HG03025 (cell line): ENCODE data around the gene MTG1.
"Not testable (repeated sequence)": the region's sequence is repeated elsewhere in the genome, so short reads cannot be mapped to it uniquely, and the experiment has no call there.

Experiments used
- ATAC-seq: cut with Tn5 transposase; IDR thresholded peaks from one replicate; pipeline ENCODE4 v1.9.1; 2021; ENCODE audit warnings: mild to moderate bottlenecking, moderate library complexity; ENCODE audit not compliant: unreplicated experiment, low FRiP score

The MTG1 gene

DNA sequence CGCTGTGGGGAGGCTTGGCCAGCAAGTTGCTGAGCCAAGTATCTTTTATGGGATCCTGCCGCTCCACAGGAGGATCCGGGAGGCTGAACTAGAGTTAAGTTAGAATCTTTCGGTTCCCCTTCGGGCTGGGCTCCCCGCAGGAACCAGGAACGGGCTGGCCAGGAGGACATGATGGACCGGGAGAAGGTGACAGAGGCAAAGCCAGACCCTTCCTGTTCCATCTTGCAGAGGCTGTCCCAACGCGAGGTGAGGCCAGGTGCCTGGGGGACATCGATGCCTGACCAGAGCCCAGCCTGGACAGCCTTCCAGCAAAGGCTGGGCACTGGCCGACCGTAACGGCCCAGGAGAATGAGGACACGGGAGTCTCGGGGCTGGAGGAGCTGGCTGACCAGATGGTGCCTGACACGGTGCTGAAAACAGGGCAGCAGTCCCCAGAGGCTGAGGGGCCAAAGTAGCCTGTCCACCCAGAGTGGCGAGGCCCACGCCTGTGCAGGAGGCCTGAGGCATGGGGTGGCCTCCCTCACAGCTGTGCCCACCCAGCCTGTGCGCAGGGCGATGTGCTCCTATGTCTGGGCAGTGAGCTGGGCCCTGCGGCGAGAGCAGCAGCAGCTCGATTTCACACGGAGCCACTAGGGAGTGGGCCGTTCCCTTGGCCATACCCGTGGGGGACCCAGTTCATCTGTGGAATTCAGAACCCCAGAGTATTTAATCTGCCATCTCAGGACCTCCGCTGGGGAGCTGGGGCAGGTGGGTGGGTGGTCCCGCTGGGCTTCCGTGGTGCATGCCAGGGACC is 16.7 kb upstream of the MTG1 start:
- ATAC-seq = no peak

DNA sequence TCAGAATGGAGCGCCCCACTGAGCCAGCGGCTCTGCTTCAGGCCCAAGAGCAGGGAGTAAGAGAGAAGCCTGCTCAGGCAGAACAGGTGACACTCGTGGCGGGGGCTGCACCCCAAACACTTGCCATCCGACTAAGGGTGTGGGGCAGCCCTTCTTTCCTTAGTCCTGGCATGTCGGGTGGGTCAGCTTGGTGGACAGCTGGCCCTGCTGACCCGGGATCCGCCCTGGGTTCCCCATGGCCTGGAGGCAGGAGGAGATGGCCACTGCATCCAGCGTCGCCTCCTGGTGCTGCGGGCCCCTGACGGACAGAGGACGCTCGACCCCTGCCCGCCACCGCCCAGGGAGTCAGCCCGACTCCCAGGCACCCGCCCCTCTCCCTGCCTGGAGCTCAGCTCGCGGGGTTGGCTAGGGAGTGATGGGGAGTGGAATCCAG is 16.1 kb upstream of the MTG1 start:
- no peak for ATAC-seq

DNA sequence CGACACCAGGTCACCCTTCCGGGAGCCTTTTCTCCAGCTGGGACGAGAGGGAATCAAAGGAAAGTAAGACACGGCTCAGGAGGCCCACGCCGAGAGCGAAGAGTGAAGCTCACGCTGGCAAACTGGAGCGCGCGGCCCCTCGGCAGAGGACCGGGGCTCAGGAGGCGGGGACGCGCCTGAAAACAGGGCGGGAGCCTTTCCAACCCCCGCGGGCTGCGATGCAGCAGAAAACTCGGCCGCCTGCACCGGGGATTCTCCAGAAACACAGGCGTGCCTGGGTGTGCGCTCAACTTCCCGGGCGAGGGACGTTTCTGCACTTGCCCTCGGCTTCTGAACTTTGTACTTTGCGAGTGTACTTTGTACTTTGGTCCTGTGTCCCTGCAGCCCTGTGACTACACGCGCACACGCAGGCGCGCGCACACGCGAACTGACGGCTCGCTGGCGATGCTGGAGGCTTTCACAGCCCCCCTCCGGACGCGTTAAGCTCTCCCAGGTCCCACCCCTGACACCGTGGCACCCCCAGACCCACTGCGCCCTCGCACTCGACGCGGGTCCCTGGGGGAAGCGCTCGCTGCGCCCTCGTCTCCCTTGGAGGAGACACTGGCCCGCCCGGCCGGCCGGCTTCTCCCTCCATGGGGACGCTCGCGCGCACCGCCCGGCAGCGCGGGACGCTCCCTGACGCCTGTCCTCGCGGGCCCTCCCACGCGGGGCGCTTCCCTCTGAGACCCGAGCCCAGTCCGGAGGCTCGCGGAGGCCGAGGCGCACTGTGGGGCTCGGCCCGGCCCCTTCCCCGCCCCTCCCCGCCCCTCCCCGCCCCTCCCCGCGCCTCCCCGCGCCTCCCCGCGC is 15.5 kb upstream of the MTG1 start:
- peak; percentile 34 for ATAC-seq

DNA sequence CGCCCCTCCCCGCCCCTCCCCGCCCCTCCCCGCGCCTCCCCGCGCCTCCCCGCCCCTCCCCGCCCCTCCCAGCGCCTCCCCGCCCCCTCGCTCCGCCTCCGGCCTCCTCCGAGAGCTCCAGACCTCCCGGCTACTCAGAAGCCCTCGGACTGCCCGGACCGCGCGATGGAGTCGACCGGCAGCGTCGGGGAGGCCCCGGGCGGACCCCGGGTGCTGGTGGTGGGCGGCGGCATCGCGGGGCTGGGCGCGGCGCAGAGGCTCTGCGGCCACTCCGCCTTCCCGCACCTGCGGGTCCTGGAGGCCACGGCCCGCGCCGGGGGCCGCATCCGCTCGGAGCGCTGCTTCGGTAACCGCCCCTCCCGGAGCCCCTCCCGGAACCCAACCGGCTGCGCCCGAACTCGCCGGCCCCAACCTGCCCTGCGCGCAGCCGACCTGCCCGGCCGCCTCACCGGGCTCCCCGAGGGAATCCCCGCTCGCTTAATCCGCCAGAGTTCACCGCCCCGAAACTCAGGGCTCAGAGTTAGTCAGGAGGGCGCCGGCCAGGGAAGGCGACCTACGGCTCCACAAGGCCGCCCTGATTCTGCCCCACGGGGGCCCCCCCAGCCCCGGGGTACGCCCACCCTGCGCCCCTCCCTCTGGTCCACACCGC is 14.7 kb upstream of the MTG1 start, which contains the start of gene PAOX:
Gene PAOX, plus strand, starts transcription at position 111 of the 649 bp plus-strand sequence. Its CDS starts 55 bp downstream, at position 166.
- peak; percentile 48 for ATAC-seq

DNA sequence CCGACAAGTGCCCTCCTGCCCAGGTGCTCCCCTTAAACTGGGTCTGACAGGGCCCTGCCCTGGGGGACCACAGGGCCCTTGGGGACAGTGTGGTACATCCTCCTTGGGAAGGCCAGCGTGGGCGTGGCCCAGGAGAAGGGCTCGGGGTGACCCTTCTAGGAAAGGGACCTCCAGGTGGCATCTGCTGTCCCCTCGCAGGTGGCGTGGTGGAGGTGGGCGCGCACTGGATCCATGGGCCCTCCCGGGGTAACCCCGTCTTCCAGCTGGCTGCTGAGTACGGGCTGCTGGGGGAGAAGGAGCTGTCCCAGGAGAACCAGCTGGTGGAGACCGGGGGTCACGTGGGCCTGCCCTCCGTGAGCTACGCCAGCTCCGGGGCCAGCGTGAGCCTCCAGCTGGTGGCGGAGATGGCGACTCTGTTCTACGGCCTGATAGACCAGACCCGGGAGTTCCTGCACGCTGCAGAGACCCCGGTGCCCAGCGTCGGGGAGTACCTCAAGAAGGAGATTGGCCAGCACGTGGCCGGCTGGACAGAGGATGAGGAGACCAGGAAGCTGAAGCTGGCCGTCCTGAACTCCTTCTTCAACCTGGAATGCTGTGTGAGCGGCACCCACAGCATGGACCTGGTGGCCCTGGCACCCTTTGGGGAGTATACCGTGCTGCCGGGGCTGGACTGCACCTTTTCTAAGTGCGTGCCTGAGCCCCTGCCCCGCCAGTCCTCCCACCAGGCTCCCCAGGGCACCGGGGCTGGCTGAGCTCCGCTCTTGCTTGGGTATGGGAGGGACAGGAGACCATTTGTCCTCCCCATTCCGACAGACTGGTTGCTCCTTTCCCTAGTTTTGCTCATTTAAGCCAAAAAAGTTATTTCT is 13.9 kb upstream of the MTG1 start:
- ATAC-seq = peak; percentile 7

DNA sequence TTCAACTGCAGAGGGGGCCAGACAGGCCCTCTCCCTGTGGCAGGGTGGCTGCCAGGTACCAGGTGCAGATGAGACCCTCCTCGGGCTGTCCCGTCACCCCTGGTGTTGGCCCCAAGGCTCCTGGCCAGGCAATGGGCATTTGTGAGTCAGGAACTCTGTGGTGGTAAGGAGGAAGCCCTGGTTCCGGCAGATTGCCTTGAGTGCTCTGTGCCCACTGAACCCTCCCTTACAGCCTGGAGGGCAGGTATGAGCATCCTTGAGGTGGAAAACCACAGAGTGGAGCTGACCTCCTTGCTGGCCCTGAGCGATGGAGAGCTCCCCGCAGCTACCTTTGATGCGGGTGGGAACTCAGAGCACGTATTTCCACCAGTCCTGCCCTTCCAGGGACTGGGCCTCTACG is 12.9 kb upstream of the MTG1 start:
- ATAC-seq = no peak

DNA sequence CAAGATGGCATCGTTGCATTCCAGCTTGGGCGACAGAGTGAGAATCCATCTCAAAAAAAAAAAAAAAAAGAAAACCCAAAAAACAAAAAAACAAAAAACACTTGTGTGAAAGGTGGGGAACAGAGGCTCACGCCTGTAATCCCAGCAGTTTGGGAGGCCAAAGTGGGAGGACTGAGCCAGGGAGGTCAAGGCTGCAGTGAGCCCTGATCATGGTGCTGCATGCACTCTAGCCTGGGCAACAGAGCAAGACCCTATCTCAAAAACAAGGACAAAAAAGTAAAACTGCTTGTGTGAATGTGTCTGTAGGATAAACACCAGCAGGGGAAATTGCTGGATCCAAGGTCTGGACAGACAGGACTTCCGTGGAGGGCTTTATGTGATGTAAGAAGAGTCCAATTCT is 10.4 kb upstream of the MTG1 start:
- ATAC-seq = no peak

DNA sequence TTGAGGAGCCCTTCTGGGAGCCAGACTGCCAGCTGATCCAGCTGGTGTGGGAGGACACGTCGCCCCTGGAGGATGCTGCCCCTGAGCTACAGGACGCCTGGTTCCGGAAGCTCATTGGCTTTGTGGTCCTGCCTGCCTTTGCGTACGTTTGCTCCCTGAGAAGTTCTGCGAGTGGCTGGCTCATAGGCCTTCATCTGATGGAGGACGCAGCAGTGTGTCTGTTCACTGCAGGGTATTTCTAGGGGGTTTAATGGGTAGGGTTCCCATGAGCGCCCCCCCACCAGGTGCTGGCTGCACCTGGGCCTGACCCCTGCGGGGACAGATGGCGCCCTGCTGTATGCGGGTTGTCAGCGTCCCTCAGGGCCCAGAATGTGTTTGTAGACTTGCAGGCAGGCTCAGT is 9.9 kb upstream of the MTG1 start:
- ATAC-seq = no peak

DNA sequence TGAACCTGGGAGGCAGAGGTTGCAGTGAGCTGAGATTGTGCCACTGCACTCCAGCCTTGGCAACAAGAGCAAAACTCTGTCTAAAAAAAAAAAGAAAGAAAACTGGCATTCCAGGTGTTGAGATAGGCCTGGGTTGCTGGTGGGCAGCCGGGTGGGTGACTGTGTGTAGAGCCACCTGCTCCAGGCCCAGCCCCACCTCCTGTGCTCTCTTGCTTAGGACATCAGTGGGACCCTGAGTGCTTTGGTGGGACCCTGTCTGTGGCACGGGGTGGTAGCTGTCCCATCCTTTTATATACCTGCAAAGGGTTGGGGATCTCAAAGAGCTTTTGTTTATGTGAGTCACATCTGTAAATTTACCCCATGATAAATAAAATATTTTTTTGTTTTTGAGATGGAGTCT is 8.7 kb upstream of the MTG1 start:
- no peak for ATAC-seq

DNA sequence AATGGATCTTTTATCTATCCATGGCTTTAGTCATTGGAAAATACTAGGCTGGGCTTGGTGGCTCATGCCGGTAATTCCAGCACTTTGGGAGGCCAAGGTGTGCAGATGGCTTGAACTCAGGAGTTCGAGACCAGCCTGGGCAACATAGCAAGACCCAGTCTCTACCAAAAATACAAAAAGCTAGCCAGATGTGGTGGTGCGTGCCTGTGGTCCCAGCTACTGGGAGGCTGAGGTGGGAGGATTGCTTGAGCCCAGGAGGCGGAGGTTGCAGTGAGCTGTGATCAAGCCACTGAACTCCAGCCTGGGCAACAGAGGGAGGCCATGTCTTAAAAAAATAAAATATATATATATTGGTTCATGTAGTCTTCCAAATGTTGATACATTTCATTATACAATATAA is 7.0 kb upstream of the MTG1 start:
- ATAC-seq = not testable (repeated sequence)

DNA sequence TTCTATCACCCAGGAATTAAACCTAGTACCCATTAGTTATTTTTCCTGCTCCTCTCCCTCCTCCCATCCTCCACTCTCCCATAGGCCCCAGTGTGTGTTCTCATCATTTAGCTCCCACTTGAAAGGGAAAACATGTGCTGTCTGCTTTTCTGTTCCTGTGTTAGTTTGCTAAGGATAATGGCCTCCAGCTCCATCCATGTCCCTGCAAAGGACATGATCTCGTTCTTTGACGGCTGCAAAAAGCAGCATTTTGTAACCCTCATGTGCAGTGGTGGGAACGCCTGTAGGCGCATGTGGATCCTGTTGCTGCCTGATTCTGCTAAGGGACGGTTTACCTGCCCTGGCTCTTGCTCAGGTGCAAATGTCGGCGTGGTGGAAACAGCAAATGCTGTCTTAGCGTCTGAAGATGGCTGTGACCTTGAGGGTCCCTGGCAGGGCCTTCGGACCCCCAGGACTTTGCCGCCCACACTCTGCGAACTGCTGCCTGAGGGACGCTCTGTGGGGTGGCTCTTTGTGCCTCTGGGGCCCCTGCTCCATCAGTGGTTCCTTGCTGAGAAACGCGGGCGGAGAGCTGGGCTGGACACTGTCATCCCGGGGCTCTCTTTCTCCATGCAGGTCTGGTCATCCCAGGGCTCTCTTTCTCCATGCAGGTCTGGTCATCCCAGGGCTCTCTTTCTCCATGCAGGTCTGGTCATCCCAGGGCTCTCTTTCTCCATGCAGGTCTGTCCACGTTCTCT is 5.6 kb upstream of the MTG1 start:
- ATAC-seq = peak; percentile 1

DNA sequence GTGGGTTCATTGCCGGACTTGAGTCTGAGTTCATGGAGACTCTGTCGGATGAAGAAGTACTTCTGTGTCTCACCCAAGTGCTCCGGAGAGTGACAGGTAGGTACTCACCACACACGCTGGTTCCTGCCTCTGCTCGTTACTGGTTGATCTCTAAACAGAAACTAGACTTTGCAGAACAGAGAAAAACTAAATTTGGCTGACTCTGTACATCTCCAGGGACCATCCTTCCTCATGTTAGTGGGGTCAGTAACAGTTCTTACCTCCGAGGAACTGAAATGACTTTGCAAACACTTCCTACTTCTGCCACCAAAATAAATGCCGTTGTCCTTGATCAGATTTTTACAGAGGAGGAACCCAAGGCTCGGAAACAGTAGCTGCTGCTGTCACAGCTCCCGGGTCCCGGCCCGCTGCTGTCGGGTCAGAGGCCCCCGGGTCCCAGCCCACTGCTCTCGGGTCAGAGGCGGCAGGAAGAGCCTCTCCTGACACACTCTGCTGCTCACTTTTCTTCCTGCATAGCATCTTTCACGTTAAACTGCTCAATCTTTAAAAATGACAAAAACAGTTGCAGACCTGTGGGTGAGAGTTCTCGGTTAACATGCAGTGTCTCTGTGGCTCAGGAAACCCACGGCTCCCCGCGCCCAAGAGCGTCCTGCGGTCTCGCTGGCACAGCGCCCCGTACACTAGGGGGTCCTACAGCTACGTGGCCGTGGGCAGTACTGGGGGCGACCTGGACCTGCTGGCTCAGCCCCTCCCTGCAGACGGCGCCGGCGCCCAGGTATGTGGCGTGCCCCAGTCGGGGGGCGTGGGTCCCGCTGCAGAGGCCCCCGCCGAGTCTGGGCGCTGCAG is 4.8 kb upstream of the MTG1 start:
- peak; percentile 86 for ATAC-seq

DNA sequence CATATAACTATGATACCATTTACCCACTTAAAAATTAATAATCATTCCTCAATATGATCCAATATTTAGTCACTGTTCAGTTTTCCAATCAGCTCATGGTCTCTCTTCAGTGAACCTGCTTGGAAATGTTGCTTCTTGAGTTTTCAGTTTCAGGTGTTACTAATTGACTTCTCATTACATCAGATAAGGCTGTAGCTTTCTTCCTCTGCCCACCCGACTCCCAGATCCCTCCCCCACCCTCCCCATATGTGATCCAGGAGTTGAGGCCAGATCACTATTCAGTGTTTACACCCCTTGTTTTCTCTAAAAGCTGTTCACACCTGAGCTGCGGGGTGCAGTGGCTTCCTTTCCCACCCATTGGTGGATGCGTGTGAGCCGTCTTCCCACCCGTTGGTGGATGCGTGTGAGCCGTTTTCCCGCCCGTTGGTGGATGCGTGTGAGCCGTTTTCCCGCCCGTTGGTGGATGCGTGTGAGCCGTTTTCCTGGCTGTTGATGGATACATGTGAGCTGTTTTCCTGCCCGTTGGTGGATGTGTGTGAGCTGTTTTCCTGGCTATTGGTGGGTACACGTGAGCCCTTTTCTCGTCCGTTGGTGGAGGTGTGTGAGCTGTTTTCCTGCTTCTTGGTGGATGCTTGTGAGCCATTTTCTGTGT is 3.2 kb upstream of the MTG1 start:
- no peak for ATAC-seq

DNA sequence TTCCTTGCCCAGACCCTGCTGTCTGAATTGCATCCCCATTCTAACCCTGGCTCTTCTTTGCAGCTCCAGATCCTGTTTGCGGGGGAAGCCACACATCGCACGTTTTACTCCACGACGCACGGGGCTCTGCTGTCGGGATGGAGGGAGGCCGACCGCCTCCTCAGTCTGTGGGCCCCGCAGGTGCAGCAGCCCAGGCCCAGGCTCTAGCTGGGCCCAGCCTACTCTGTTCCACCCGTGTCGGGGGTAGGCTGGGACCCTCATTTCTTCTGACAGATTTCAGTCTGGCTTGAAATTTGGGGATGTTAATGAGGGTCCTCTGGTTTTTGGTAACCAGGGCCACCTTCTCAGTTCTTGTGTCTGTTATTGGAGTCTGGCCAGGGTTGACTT is 2.7 kb upstream of the MTG1 start:
- no peak for ATAC-seq

DNA sequence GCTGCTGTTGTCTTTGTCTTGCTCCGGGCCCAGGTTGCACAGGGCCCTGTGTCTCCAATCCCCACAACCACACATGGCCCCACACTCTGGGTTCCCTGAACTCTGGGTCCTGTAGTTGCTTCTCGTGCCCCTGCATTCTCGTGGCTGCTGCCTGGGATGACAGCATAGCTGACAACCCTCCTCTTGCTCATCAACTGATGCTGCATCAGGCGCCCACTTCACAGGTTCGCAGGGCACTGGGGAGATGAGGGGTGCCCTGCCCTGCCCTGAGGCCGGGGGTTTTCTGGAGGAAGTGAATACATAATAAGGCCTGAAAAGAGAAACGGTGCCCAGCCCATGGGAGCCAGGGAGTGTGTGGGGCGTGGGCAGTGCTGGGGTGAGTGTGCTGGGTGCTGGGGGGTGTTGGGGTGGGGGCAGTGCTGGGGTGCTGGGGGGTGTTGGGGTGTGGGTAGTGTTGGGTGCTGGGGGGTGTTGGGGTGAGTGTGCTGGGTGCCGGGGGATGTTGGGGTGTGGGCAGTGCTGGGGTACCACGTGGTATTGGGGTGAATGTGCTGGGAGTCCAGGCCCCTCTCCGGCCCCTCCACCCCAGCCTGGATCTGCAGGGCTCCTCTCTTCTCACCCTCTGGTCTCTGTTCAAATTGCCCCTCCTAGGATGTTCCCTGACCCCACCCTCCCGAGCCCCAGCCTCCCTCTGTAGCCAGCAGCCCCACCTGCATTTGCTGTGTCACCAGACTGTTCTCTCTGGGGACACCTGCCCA is 2.0 kb upstream of the MTG1 start:
- no peak for ATAC-seq

DNA sequence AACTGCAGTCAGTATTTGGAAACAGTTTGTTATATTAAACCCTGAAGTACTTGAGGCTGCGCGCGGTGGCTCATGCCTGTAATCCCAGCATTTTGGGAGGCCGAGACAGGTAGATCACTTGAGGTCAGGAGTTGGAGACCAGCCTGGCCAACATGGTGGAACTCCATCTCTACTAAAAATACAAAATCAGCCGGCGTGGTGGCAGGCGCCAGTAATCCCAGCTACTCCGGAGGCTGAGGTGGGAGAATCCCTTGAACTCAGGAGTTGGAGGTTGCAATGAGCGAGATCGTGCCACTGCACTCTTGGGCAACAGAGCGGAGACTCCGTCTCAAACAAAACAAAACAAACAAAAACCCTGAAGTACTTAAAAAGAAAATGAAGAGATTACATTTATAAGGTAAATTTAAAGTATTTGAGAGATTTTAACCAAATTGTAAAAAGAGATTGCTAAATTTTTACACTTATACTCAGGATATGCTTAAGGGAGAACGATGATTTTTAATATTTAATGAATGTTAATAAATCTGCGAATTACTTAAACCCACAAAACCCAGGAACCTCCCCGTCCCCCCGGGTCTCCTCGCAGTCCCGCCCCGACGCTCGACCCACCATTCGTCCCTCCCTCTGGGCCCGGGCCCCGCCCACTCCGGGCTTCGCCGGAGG is 425 bp upstream of the MTG1 start:
- no peak for ATAC-seq

DNA sequence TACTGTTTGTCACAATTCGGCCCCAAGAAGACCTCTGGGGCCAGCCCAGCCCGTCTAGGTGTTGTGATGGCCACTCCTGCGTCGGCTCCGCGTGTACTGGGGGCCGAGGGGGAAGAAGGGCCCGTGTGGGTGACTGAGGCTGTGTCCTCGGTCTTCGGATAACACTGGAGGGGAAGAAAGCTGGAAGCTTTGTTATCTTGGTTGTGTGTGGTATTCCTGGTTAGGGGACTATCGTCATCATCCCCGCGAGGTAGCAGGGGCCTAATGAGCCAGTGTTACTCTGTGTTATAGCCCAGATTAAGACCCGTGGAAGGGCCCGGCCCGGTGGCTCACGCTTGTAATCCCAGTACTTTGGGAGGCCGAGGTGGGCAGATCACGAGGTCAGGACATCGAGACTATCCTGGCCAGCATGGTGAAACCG is 854 bp downstream of the MTG1 start:
- ATAC-seq = no peak
